ENCODE results near the gene CCDC192.

The CCDC192 gene

GRCh38 chr5:127757576-127757975 lies 54.4 kb downstream of the CCDC192 start (continued):
- no peak for TF ChIP-seq ZBTB49 (tag by site-specific recombination; IDR thresholded peaks at IDR 0.05; ENCODE audit: low read depth)
- no peak for TF ChIP-seq OSR2 (tag by site-specific recombination; IDR thresholded peaks at IDR 0.05)
- TF ChIP-seq ZNF138 (tag by site-specific recombination; IDR thresholded peaks at IDR 0.05; ENCODE audit: borderline replicate concordance): no peak
- TF ChIP-seq ZSCAN5A (tag by site-specific recombination; IDR thresholded peaks at IDR 0.05): no peak
- no peak for TF ChIP-seq ZNF639 (tag by site-specific recombination; IDR thresholded peaks at IDR 0.05)
- TF ChIP-seq SALL2 (tag by site-specific recombination; IDR thresholded peaks at IDR 0.05; ENCODE audit: borderline replicate concordance): no peak
- no peak for TF ChIP-seq GLI2 (tag by site-specific recombination; IDR thresholded peaks at IDR 0.05; ENCODE audit: borderline replicate concordance, low read depth)
- TF ChIP-seq KLF9 (tag by site-specific recombination; IDR thresholded peaks at IDR 0.05; ENCODE audit: low read depth): no peak
- TF ChIP-seq PRDM1 (tag by site-specific recombination; IDR thresholded peaks at IDR 0.05): no peak
- TF ChIP-seq ZNF600 (tag by site-specific recombination; IDR thresholded peaks at IDR 0.05): no peak
- peak; percentile 93 for TF ChIP-seq ZSCAN4 (tag by site-specific recombination; IDR thresholded peaks at IDR 0.05)

GRCh38 chr5:127758766-127759283 lies 55.6 kb downstream of the CCDC192 start:
- ChIA-PET POLR2A (no interaction called here), CTCF (interaction anchor here (0.6 to 2.1 kb wide), 6 partner anchors 117 to 443 kb away, joined by 3 to 5 read pairs (median 4); no protein-coding TSS in a partner anchor)
- no peak overlapping the region for H3K4me3 ChIP-seq (ENCODE audit: low read depth, low read length)
- H3K9me3 ChIP-seq (ENCODE audit: control insufficient read depth, insufficient read depth, low read depth, low read length): no peaks in the 10 kb centered on the region
- no peak overlapping the region for H3K27ac ChIP-seq (ENCODE audit: extremely low read depth, low read depth, low read length)
- TF ChIP-seq ZNF768 (tag by site-specific recombination; IDR thresholded peaks at IDR 0.05): no peak
- no peak for TF ChIP-seq ZBTB8A (tag by site-specific recombination; IDR thresholded peaks at IDR 0.05)
- TF ChIP-seq ZNF513 (tag by site-specific recombination; IDR thresholded peaks at IDR 0.05): no peak
- no peaks in the 10 kb centered on the region for H3K36me3 ChIP-seq (ENCODE audit: control insufficient read depth in 2 of 2, insufficient read depth in 1 of 2, low read length in 2 of 2)
- no peaks in the 10 kb centered on the region for H3K4me1 ChIP-seq (ENCODE audit: control insufficient read depth, insufficient read depth, low read length)

GRCh38 chr5:127761869-127762268 lies 58.7 kb downstream of the CCDC192 start:
- ChIA-PET POLR2A (no interaction called here), CTCF (interaction anchor here (0.6 kb wide), 1 partner anchor 25 kb away, joined by 3 read pairs; no protein-coding TSS in a partner anchor)
- no peaks in the 10 kb centered on the region for H3K36me3 ChIP-seq (ENCODE audit: control insufficient read depth in 2 of 2, insufficient read depth in 1 of 2, low read length in 2 of 2)
- H3K27ac ChIP-seq (ENCODE audit: extremely low read depth, low read depth, low read length): no peak overlapping the region
- H3K4me3 ChIP-seq (ENCODE audit: low read depth, low read length): no peak overlapping the region
- H3K4me1 ChIP-seq (ENCODE audit: control insufficient read depth, insufficient read depth, low read length): no peaks in the 10 kb centered on the region
- H3K9me3 ChIP-seq (ENCODE audit: control insufficient read depth, insufficient read depth, low read depth, low read length): no peaks in the 10 kb centered on the region
- no peak for TF ChIP-seq ZNF501 (tag by site-specific recombination; IDR thresholded peaks at IDR 0.05)
- no peak for TF ChIP-seq ZBTB21 (tag by site-specific recombination; IDR thresholded peaks at IDR 0.05)
